ENCODE data around the gene ATP6V1B1.

DNA sequence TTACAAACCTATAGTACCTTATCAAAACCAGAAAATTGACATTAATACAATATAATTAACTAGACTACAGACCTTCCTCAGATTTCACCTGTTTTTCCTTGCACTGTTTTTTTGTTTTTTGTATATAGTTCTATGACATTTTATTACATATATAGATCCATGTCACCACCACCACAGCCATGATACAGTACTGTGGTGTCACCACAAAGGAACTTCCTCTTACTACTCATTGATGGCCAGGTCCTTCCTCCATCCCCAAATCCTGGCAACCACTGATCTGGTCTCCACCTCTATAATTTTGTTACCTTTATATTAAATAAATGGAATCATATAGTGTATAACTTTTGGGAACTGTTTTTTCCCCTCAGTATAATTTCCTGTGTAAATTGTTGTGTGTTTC, 19.4 kb upstream of the ATP6V1B1 start:
- TF ChIP-seq NANOG (IDR thresholded peaks at IDR 0.05; ENCODE audit: borderline replicate concordance), result no peak
- no peak for TF ChIP-seq CTCF (conservative IDR thresholded peaks at IDR 0.05; ENCODE audit: low read depth in 2 of 2)
- TF ChIP-seq EZH2 (IDR thresholded peaks at IDR 0.05; ENCODE audit: low read depth, unreplicated experiment), result no peak
- TF ChIP-seq POLR2AphosphoS5 (IDR thresholded peaks at IDR 0.05; ENCODE audit: low read depth), result no peak
- TF ChIP-seq EZH2phosphoT487 (IDR thresholded peaks at IDR 0.05; ENCODE audit: unreplicated experiment), result no peak
- TF ChIP-seq REST (IDR thresholded peaks at IDR 0.05; ENCODE audit: unreplicated experiment), result no peak
- no peak for TF ChIP-seq CREB1 (CRISPR knock-in tag; IDR thresholded peaks at IDR 0.05; ENCODE audit: low read depth)
- TF ChIP-seq ZNF462 (CRISPR knock-in tag; IDR thresholded peaks at IDR 0.05), result no peak
- no peak for TF ChIP-seq ZNF331 (CRISPR knock-in tag; IDR thresholded peaks at IDR 0.05; ENCODE audit: low read depth)
- TF ChIP-seq, protein P1, sequence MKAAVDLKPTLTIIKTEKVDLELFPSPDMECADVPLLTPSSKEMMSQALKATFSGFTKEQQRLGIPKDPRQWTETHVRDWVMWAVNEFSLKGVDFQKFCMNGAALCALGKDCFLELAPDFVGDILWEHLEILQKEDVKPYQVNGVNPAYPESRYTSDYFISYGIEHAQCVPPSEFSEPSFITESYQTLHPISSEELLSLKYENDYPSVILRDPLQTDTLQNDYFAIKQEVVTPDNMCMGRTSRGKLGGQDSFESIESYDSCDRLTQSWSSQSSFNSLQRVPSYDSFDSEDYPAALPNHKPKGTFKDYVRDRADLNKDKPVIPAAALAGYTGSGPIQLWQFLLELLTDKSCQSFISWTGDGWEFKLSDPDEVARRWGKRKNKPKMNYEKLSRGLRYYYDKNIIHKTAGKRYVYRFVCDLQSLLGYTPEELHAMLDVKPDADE (IDR thresholded peaks at IDR 0.05), result no peak
- no peak for TF ChIP-seq ZNF114 (CRISPR knock-in tag; IDR thresholded peaks at IDR 0.05)
